Islet of Langerhans (tissue), 1 donor: ENCODE data around the gene LAPTM4A.
A peak's percentile ranks its signal among the peaks of the same experiment; 100 is the strongest.
"Not testable (repeated sequence)": the region's sequence is repeated elsewhere in the genome, so short reads cannot be mapped to it uniquely, and the experiment has no call there.

Experiments
- FAIRE-seq: peaks from one replicate; lab custom pipeline; 2011; peaks lifted over from hg19 to GRCh38; lab: Jason Lieb, UNC

Gene LAPTM4A

DNA sequence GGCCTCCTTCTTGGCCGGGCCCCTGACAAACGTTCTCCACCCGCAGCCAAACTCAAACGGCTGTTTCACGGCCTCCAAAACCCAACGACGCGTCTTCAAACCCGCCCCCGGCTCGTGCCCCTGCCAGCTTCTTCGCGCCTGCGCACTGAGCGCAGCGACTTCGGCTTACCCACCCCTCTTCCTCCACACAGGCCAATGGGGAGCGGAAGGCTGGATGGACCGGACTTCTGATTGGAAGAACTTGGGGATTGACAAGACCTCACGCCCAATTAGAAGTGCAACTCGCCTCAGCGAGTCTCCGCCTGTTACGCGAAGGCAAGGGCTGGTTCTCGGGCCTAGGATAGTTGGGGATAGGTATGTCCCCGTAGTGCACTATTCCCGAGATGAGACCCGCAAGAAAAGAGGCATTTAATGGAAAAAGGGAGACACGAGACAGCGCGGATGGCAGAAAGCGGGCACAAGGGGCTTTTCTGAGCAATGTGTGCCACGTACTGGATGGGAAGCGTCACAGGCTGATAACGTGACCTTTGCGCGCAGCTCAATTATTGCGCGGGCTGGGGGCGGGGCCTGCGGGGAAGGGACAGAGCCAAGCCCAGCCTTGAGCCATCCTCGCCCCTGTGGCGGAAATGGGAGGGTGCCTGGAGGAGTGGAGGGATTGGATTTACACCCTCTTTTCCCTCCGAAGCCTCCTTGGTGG is at the start of gene LAPTM4A:
Gene LAPTM4A (minus strand): TSS at position 97 of the 697 bp plus-strand sequence. CDS start 108 bp downstream, outside the sequence.
- FAIRE-seq, result no peak

DNA sequence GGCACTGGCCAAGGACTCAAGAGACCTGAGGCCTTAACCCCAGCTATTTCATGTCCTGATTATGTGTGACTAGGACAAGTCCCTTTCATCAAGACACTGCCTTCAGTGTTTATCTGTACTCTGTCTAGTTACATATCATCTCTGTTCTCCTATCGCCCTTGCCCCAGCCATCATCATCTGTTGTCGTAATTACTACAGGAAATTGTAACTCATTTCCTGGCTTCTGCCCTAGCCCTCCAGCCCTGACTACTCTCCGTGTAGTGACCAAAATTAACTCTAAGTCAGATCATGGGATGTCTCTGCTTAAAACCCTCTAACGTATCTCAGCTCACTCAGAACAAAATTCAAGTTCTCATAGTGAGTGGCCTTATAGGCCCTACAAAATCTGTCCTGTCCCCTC is 49.3 kb upstream of the LAPTM4A start:
- no peak for FAIRE-seq

GRCh38 chr2:20099780-20100179 is 48.4 kb upstream of the LAPTM4A start:
- FAIRE-seq, result no peak

DNA sequence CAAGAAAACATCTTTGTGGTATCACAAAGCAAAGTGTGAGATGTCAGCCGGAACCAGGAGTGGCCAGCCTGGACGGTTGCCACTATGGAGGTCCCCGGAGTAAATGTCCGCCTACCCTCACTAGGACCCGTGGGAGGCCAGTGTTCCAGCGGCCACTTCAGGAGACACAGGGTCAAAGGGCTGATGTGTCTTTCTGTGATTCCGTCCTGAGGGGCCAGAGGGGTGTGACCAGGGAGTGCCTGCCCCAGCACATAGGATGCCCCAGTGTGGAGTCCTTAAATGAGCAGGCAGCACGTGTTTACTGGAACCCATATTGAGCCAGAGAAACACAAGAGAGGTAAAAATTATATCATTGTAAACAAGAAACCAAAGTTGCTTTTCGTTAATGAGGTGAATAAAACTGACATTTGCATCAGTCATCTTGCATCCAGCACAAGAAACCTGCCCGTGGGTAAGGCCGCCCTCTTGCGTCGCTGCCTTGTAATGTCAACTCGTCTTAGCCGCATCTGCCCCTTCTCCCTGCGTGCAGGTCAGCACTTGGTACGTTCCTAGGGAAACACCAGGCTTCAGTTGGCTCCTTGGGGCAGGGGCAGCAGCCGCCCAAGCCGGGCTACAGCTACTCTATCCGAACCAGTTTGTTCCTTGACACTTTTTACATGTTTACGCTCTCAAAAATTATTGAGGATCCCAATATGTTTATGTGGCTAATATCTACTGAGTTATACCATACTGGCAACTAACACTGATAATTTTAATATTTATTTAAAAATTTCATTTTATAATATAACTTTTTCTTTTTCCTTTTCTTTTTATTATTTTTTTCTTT is 46.7 kb upstream of the LAPTM4A start:
- FAIRE-seq, result peak; percentile 95

DNA sequence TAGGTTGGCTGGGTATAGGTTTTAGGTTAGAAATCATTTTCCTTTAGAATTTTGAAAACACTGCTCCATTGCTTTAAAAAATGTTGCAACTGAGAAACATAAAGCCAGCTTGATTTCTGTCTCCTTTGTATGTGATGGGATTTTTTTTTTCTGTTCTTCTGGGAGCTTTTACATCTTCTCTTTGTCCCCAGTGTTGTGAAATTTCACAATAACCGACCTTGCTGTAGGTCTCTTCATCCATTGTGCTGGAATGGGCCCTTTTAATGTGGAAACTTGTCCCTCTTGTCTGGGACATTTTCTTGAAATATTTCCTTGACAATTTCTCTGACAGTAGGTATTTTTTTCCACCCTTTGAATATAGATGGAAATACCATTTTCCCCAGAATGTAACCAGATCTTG is 44.0 kb upstream of the LAPTM4A start:
- FAIRE-seq, result no peak

DNA sequence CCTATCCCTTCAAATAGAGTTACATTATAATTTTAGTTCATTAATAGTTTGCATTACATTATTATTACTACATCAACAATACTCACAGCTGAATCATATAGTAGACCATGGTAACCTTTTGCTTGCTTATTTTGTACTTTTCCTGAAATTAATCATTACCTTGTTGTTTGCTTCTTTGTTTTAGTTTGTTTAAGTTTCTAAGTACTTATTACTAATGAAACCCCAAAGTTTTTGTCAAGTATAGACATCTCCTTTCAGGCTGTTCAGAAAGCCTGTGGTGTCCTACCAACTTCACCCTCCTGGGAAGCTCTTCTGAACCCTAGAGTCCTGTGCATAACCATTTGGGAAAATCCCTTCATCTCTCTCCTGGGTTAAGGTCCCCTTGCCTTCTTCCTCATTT is 43.5 kb upstream of the LAPTM4A start:
- FAIRE-seq, result no peak

DNA sequence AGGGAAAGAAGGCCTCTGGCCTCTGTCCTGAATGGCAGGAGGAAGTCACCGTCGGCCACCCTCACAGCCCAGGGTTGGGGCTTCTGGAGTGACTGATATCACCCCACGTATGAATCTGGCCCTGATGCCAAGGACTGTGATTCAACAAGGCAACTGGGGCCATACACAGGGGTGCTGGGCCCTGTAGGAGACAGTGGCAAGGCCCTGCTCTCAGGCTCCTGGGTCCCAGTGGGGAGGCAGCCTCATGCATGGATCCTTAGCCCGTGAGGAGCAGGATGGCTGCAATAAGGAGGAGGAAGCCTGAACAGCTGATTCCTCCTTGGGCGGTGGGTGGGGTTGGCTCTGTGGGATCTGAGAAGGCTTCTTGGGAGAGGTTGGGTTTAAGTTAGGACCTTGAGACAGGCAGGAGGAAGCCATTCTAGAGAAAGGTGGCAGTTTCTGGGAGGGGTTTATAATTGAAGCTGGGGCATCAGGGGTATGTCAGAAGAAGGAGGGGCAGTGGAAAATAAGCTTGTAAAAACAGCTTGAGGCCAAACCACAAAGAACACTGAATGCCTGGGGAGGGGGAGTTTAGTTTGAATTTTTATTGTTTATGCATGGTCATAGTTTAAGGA is 42.8 kb upstream of the LAPTM4A start:
- no peak for FAIRE-seq

DNA sequence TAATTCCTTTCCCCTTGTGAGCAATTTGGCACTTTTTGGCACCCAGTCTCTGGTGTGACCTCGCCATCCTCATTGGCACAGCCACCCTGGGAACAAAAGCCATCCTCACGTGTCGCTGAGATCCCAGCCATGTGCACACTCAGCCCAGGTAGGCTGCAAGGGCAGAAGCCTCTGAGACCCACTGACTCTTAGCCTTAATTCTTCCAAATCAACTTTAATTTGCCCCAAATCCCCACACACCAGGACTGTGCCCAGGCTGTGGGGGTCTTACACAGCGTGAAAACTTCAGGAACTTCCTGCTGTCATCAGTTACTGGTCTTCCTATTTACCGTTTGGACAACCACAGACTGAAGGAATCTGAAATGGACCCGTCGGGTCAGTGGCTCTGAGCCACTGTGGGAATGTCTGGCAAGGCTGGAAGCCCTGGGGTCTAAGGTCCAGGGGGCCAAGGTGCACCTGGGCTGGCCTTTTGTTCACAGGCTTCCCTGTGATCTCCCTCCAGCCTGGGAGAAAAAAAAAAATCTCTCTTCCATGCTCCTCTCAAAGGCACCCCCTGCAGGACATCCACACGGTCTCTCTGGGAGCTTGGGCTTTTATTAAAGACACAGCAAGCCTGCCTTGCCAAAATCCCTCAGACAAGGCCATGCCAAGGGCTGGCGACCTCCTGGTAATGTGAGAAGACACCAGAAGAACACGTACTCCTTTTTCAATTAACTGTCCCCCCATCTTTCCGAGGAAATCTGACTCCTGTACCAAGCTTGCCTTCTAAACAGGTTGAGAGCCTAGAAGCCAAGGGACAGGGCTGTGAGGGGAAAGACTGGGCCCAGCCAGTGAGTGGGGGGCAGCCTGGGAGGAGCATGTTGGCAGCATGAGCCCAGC is 42.1 kb upstream of the LAPTM4A start:
- FAIRE-seq, result no peak

DNA sequence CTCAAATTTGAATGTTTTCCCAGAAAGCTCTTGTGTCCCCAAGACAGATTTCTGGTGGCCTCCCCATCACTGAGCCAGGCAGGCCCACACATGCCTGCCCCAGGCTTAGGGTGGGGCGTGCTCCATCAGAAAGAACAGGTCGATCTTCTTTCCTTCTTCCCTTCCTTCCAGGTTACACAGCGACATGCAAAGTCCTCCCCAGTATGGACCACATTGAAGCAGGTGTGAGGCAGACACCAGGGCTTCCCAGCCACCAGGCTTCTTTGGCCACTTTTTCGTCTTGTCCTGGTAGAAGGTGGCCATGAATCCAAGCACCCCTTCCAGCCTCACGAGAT is 41.4 kb upstream of the LAPTM4A start:
- no peak for FAIRE-seq

GRCh38 chr2:20092226-20092900 is 40.9 kb upstream of the LAPTM4A start:
- FAIRE-seq, result no peak

GRCh38 chr2:20091305-20091991 is 40.0 kb upstream of the LAPTM4A start:
- no peak for FAIRE-seq

GRCh38 chr2:20089715-20090464 is 38.5 kb upstream of the LAPTM4A start:
- no peak for FAIRE-seq

GRCh38 chr2:20085909-20086308 is 34.5 kb upstream of the LAPTM4A start:
- FAIRE-seq, result not testable (repeated sequence)

GRCh38 chr2:20082812-20083211 is 31.4 kb upstream of the LAPTM4A start:
- FAIRE-seq, result not testable (repeated sequence)

DNA sequence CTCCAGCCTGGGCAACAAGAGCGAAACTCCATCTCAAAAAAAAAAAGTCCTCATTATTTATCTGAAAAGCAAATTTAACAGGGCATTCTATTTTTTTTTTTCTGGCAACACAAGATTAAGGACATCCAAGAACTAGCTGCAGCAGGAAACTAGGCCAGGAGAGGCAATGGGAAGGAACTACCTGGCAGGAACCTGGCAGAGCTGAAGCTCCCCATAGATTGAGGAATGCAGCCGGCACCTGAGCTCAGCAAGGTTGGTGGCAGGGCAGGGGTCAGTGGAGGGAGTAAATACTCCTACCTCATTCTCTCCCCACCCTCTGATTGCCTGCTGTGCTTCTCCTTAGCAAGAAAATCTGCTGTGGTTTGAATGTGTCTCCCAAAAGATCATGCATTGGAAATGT is 30.4 kb upstream of the LAPTM4A start:
- no peak for FAIRE-seq

DNA sequence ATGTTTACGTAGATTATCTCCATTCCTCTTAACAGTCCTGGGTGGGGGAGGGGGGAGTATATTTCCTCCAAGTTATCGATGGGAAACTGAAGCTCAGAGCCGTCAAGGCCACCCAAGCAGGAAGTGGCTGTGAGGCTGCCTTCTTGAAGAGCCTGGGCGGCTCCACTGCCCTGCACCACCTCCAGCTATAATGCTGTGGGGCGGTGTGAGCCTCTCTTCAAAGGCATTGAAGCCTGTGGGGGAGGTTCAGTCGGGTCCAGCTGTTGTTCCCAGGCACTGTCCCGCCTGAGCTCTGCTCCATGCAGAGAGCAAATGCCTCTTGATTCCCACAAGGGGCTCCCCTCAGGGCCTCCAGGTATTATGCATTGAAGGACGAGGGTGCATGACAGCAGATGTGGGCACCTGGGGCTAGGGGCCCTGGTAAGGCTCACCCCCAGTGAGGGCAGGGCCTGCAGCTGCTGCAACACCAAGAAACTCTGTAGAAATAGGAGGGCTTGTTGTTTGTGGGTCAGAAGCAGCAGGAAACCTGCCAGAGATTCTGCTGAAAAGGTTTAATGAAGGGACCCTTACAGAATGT is 29.5 kb upstream of the LAPTM4A start:
- no peak for FAIRE-seq

DNA sequence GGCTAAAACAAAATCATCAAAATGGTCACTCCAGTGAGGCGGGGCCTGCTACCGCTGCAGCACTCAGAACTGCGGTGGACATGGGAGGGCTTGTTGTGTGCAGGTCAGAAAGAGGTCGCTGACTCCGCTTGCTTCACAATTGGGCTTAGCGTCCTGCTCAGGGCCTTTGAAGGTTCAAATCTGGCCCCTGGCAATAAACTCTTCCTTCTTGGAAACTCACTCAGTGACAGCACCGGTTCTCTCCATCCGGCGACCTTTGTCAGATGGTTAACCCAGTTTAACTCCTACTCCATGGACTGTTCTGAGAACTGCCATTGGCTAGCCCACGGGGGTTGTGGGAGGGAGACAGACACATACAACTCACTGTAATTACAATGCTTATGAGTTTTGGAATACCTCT is 29.0 kb upstream of the LAPTM4A start:
- FAIRE-seq, result no peak

DNA sequence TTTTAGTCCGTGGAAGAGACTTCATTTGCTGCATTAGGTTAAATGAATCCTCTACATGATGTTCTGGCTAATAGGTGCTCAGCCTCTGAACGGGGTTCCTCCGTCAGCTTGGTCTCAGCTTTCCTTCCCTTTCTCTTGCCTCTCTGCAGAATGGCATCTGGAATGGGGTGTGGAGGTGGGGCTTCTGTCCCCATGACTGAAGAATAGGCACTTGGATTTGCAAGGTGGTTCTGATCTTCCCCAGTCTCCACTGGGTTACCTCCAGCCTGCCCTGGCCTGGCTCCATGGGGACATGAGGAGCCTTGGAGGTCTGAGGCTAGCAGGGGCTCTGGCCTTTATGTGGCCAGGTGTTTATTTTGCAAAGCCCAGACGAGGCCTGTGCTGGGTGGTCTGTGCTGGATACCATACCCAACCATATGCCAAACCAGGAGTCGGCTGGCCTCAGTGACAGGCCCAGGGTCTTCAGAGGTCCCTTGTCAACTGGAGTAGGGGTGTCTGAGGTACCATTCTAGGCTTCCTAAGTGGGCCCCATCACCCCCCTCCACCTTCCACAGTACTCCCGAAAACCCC is 28.2 kb upstream of the LAPTM4A start:
- FAIRE-seq, result no peak

DNA sequence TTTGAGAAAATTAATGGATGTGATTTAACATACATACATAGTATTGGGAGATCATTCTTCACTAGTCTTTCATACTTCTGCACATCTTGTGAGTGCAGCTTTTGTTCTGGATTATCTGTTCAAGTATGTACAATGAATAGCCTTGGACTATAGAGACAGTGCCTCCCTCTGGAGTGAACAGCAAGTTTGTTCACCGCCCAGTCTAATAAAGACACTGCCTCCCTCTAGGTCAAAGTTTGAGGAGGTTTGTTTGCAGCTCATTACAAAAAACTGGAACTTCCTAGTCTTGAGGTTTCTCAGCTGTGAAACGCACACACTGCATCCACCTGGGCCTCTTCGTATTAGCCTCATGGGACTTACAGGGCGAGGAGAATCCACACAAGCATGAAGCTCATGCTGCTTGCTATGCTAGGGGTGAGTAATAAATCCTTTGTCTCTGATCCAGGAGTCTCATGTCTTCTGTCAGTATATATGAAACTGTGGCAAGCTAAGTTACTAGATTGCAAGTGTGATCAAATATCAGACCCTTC is 26.0 kb upstream of the LAPTM4A start:
- no peak for FAIRE-seq
